ENCODE data around the gene C4orf36.

Gene C4orf36

DNA sequence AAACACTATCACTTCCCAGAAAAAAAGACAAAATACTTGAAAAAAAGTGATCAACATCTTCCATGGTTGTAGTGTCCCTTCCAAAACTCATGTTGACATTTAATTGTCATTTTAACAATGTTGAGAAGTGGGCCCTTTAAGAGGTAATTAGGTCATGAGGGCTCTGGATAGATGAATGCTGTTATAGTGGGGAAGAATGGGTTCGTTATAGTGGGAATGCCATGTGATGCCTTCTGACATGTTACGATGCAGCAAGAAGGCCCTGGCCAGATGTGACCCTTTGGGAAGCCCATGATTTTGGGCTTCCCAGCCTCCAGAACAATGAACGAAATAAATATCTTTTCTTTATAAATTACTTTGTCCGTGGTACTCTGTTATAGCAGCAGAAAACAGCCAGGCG, 39.0 kb downstream of the C4orf36 start:
- FAIRE-seq = no peak

DNA sequence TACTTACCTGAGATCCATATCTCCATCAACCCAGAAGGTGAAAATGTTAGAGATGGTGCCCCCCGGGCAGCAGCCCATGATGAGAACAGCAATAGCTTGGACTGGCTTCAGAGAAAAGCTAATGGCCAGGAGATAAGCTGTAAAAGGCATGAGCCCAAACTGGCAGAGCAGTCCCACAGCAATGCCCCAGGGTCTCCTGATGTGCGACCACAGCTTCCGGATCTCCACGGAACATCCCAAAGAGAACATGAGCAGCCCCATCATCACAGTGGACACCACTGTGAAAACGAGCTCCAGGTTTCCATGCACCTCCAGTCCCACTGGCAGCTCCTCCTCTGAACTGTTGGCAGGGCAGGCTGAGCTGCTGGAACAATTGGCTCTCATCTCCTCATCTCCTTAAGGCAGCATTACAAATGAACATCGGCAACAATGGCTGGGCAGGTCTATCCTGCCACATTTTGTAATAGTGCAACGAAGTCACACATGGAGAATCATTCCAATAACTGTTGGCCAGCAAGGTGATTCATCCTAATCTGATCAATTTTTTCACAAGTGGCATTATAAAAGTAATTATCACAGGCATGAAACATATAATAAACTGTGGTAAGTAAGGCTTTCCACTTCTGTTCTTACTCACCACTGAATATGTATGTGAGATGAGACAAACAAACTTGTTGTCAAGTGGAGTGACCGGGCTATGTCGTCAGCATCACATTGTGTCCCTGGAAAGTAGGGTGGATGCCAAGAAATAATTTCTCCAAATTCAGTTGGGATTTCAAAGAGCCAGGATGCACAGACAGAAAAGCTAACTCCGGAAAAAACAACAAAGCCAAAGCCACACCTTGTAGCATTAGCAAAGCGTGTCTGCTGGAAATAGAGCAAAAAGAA, 43.2 kb downstream of the C4orf36 start, which contains the start of gene SLC10A6:
Gene SLC10A6, minus strand, starts transcription at position 653 of the 888 bp plus-strand sequence. Its CDS starts 269 bp downstream, at position 384.
- FAIRE-seq = no peak

DNA sequence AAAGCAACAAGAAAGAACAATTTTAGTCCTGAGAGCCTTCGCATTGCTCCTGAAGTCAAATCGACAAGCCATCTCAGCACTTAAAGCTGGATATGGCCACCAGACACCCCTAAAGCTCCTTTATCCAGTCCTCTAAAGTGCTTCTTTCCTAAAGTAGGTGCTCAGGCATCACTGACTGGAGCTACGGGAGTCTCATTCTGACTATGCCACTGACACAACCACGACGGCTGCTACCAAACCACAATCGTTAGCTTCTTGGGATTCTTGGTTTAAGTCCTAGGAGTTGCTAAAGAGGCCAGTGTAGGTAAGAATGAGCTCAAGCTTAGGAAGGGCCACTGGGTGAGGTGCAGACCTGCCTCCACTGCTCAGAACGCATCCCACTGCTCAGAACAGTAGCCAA, 44.1 kb downstream of the C4orf36 start:
- no peak for FAIRE-seq

DNA sequence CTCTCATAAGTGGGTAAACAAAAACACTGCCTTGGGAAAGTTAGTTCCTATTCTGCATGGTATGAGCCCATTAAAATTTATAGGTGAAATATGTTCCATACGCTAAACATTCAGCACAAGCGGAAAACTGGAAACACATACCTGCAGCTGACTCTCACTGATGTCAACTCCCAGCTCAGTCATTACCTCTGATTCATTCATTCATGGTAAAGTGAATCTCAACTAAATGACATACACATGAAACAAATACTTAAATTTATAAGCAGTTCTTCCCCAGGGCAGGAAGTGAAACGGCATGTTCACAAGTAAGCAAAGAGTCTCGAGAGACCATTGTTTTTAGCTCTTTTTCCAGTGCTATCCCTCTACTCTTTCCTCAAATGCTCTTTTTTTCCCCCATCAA, 44.7 kb downstream of the C4orf36 start:
- FAIRE-seq = no peak

DNA sequence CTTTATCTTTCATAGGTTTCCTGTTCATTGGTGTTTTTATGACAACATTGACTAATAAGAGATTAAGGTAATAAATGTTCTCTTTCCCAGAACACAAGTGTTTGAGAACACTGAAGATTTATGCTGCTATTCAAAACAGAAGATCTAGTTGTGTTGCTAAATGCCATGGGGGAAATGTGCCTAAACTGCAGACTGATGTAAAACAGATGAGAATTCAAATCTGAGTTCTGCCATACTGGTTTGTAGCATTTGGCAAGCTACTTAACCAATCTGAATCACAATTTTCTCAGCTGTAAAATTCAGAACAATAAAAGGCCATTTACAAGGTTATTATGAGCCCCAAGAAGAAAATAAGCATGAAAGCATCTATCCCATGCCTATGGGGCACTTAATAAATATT, 45.3 kb downstream of the C4orf36 start:
- FAIRE-seq = no peak

DNA sequence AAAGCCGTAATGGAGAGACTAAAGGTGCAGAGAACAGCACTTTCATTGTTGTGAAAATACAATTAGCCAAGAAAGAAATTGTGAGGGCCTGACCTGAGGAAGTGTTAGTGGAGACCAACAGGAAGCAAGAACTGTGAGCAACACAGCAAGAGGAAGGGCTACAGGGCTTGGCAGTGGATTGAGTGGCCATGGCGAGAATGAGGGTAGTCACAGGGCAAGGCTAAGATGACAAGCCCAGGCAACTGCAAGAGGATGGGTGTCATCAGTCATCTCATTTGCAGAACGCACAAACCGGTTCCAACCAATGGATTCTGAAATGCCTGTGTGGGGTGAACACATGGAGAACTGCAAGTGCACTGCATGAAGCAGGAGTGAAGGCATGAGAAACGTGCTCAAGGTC, 46.6 kb downstream of the C4orf36 start:
- FAIRE-seq = no peak

DNA sequence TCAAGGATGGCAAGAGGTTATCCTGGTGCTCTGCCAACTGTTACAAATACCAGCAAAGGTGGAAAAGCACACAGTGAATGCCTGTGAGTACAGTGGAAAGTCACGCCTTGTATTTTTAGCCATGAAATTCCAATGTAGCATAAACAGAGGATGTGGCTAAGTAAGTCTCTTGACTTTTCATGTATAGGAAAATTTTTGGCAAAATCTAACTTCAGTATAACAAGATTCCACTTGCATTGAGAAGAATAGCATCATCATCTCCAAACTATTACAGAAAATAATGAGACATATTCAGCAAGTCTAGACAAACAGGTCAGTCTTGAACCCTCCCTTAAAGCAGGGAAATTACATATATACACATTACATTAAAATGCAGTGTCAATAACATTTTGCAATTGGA, 50.9 kb downstream of the C4orf36 start:
- no peak for FAIRE-seq

DNA sequence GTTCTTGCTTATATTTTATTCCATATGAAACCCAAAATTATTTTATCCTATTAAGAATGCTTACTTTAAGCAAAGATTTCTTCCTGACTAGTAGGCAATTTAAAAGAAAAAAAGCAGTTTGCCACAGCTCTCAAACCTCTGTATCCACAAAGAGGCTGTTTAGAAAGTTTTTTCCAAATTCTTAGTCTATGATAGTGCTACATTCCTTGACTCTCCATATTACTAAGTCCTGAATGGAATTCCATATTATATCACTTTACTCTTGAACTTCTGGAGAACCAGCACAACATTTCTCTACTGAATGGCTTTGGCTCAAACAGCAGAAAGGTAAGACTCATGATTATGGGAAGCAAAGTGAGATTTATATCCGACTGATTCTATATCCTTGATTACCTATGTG, 51.4 kb downstream of the C4orf36 start:
- FAIRE-seq = no peak

DNA sequence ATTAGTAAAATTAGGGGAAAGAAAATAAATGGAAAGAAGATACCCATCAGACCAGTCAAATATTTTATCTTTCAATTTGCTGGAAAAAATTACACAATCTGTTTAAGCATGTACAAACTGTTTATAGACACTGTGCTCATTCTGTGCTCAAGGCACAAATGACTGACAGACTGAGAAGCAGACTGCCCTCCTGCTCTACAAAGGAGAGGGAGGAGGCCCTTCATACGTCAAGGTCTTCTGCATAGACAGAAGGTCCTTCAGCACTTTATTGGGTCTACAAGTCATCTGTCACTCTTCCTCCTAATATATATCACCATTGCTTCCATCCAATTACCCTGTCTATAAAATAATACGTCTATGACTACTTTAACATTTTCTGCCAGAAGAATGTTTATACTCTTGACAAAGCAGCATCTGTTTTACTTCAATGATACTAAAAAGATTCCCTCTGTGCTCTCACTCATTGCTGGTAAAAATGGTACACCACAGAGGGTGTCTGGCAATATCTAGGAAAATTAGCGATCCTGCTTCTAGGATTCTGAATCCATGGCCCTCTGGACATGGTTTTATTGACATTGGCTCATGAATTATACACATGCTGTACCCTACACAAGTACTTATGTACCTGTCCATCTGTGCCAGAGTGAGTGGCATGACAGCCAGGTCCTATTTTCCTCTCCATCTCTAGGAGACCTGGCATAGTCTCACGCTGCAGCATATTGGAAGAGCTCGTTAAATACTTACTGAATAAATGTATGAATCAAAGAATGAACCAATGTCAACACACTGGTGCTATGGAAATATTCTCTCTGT, 54.3 kb downstream of the C4orf36 start:
- no peak for FAIRE-seq

DNA sequence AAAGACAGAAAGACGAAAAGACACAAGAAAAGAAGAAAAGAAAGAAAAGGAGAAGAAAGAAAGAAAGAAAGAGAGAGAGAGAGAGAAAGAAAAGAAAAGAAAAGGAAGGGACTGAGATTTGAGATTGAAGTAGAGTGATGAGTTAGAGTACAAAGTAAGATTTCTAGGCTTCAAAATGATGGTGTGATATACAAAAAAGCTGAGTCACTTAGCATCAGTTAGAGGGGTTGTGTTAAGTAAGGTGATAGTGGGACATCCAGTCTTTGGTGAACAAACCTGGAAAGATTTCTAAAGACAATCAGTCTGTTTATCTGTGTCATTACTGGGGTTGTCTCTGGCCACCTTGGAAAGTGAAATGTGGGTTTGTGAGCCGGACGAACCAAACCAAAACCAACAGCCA, 56.5 kb downstream of the C4orf36 start:
- no peak for FAIRE-seq

DNA sequence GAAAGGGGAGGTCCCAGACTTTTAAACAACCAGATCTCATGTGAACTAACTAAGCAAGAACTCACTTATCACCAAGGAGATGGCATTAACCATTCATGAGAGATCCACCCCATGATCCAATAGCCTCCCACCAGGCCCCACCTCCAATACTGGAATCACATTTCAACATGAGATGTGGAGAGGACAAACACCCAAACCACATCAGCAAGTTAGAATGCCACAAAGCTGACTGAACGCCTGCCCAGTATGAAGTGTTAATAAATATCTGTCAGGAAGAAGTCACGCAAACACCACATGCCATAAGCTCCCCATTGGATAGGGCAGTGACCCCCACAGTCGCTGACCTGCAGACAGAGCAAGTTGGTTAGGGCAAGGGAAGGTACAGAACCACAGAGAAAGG, 57.3 kb downstream of the C4orf36 start:
- no peak for FAIRE-seq

DNA sequence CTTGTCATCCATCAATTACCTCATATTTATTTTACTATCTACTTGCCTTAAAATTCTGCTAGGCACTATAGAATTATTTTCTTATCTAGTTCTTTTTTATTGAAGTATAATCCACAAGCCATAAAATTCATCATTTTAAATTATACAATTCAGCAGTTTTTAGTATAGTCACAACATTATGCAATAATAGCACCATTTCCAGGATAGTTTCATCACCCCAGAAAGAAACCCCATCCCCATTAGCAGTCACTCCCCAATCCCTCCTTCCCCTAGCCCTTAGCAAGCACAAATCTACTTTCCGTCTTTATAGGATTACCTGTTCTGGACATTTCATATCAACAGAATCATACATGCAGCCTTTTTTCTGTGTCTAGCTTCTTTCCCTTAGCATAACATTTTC, 58.6 kb downstream of the C4orf36 start:
- FAIRE-seq = no peak

DNA sequence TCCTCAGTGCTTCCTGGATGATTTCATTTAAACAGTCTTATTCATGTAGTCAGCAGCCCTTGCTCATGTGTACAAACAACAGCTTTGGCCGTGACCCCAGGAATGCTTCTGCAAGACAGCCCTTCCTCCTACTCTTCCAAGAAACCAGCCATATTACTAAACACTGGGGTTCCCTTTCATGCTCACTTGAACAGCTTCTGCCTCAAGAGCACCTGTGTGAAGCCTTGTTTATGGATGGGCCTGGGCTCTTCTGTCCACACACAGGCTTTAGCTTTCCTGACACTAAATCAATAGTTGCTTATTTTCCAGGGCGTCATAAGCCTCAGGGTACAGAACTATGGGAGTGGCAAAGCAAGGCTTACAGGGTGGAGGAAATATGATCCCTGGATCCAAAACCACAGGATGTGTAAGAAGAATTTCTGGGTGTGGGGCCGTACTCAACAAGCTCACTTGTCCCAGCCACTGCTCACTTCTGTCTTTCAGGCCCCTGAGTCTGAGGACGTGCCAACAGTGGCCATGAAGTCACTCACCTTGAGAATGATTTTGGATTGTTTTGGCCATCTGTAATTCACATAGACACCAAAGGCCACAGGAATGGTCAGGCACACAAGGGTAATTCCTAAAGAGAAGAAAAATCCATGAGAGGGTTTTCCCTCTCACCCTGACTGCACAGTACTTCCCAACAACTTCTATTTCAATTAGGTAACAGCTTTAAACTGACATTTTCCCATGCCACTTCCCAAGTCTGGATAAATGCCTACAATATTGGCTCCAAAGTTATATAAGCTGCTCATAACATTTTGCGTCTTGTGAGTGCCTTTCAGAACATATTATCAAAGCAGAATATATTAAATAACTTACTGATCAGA, 60.7 kb downstream of the C4orf36 start:
- no peak for FAIRE-seq

All from G401.6 (cell line).